Measurements from ENCODE around the gene TPST2.

- TF ChIP-seq POLR2AphosphoS5 (IDR thresholded peaks at IDR 0.05) (no peak), POLR2A (IDR thresholded peaks at IDR 0.05; ENCODE audit: low read depth) (no peak), CTCF (IDR thresholded peaks at IDR 0.05) (no peak)
Observed at GRCh38 chr22:26545827-26546226, 44.1 kb downstream of the TPST2 start.
